ENCODE measurements around the gene CD300E. TPM values are rescaled to one million over a fixed set of nuclear protein-coding genes. Genes with fewer than 3 reads are reported as not detected.
A peak's percentile ranks its signal among the peaks of the same experiment; 100 is the strongest.

The CD300E gene
- total RNA-seq, 1 donor from 2014 or later: not detected

GRCh38 chr17:74566132-74566753 lies 57.3 kb downstream of the CD300E start:
- DNase-seq (ENCODE audit: low read depth): peak; percentile 14

GRCh38 chr17:74565126-74565525 lies 58.4 kb downstream of the CD300E start:
- no peak for DNase-seq (ENCODE audit: low read depth)

- DNase-seq (ENCODE audit: low read depth): no peak
These were observed 60.2 kb downstream of the CD300E start for GRCh38 chr17:74563358-74563757.

- no peak for DNase-seq (ENCODE audit: low read depth)
These were observed 62.0 kb downstream of the CD300E start for GRCh38 chr17:74561586-74561985.

Other genes starting within 250 kb of the CD300E start
- gene GPRC5C, start 191.7 kb downstream of the CD300E start, total RNA-seq: 91.0 and 345 TPM in 2 replicates
- 0.05 TPM in 1 of 2 replicates, not detected in the other for gene CD300A, start 157.1 kb downstream of the CD300E start, total RNA-seq
- not detected in 2 replicates for gene CD300LB, start 92.3 kb downstream of the CD300E start, total RNA-seq
- 0.05 TPM in 1 of 2 replicates, not detected in the other for gene CD300C, start 77.6 kb downstream of the CD300E start, total RNA-seq
- not detected in 2 replicates for gene CD300H, start 56.2 kb downstream of the CD300E start, total RNA-seq
- gene CD300LD, start 31.5 kb downstream of the CD300E start, total RNA-seq: not detected in 2 replicates
- not detected in 2 replicates for gene CD300LF, start 89.2 kb upstream of the CD300E start, total RNA-seq
- 0.20 and 0.52 TPM in 2 replicates for gene RAB37, start 113.5 kb upstream of the CD300E start, total RNA-seq
- gene NHERF1, start 124.9 kb upstream of the CD300E start, total RNA-seq: 28.6 and 61.1 TPM in 2 replicates
- 29.2 and 29.3 TPM in 2 replicates for gene NAT9, start 152.6 kb upstream of the CD300E start, total RNA-seq
- gene GRIN2C, start 236.1 kb upstream of the CD300E start, total RNA-seq: 0.10 TPM in 1 of 2 replicates, not detected in the other
- gene FDXR, start 249.3 kb upstream of the CD300E start, total RNA-seq: 30.6 and 31.3 TPM in 2 replicates